ENCODE data around the gene ABCG4.

Gene ABCG4

DNA sequence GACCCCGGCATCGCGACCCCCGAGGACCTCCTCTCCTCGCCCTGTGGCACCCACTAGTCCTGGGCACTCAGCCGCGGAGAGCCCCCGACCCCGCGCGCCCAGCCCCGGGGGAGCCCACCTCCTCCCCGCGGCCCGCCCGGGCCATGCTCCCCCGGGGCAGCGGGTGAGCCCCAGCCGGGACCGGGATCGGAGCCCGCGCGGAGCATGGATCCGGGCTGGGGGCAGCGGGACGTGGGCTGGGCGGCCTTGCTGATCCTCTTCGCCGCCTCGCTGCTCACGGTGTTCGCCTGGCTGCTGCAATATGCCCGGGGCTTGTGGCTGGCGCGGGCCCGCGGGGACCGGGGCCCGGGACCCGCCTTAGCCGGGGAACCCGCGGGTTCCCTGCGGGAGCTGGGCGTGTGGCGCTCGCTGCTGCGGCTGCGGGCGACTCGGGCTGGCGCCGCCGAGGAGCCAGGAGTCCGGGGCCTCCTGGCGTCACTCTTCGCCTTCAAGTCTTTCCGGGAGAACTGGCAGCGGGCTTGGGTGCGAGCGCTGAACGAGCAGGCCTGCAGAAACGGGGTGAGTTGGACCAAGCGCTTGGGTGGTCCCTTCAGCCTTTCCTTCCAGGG is 41.2 kb upstream of the ABCG4 start:
- Histone ChIP-seq H3K27me3 (no peaks in the 10 kb centered on the region), H3K9me3 (no peaks in the 10 kb centered on the region), H3K4me2 (peak overlapping the region; percentile 99), H3K36me3 (peaks cover 31% of the 10 kb centered on the region), H3K4me1 (peaks cover 61% of the 10 kb centered on the region), H4K20me1 (peaks cover 18% of the 10 kb centered on the region; the same call in 1 of the 2 replicates), H3K9ac (peak overlapping the region; percentile 88), H3K4me3 (peak overlapping the region; percentile 91), H3K27ac (peak overlapping the region; percentile 63)
- no peak for TF ChIP-seq Cebpa-rat (IDR thresholded peaks at IDR 0.05)

DNA sequence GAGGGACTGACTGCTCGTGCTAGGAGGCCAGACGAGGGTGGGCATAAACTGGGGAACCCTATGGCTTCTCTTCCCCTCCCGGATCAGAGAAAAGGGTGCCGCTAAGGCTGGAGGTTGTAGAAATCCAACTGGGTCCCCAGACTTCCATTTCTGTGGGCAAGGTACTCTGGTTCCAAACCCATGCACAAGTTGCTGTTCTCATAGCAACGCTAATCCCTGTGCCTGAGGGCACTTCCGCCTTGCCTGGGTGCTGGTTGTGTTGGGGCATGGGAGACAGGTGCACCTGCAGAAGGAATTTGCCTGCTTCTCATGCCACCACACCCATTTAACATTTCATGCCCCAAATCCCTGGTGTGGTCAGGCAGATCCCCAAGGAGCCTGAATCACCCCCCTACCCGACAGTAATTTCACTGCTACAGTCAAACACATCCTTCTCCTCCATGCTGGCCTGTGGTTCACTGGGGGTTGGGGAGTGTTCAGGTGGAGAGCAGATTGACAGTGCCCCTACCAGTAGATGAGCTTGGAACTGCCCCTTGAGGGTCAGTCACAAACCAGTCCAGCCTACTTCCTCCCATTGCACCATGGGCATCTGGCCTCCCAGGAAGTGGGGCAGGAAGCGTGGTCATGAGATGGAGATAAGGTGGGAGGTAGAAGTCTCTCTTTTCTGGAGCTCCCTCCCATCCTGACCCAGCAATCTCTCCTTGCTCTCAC is 40.6 kb upstream of the ABCG4 start:
- peak overlapping the region; percentile 88 for H3K9ac ChIP-seq
- H3K27me3 ChIP-seq, result no peaks in the 10 kb centered on the region
- H3K36me3 ChIP-seq, result peaks cover 37% of the 10 kb centered on the region
- H3K4me1 ChIP-seq, result peaks cover 55% of the 10 kb centered on the region
- peak overlapping the region; percentile 99 for H3K4me2 ChIP-seq
- TF ChIP-seq Cebpa-rat (IDR thresholded peaks at IDR 0.05), result no peak
- H3K9me3 ChIP-seq, result no peaks in the 10 kb centered on the region
- H4K20me1 ChIP-seq, result peaks cover 18% of the 10 kb centered on the region; the same call in 1 of the 2 replicates
- H3K4me3 ChIP-seq, result peak overlapping the region; percentile 91
- H3K27ac ChIP-seq, result peak overlapping the region; percentile 63

DNA sequence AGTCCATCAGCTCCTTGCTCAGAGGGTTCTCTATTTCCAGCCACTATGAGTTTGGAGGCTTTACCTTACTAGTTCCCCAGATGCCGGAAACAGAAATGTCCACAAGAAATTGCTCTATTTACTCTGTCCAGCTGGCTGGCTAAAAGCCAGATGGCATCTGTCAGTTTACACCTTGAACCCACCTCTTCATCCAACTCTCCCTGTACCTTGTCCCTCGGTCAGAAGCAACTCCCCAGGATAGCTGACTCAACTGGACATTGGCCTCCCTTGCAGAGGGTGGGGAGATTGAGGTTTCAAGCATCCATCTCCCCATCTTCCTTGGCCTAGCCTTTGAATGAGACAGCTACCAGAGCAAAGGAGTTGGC is 40.0 kb upstream of the ABCG4 start:
- Histone ChIP-seq H3K36me3 (peaks cover 42% of the 10 kb centered on the region), H3K9ac (peak overlapping the region; percentile 88; the same call in 1 of the 2 replicates), H3K27me3 (no peaks in the 10 kb centered on the region), H4K20me1 (peaks cover 18% of the 10 kb centered on the region; the same call in 1 of the 2 replicates), H3K4me2 (peak overlapping the region; percentile 99), H3K27ac (no peak overlapping the region), H3K4me1 (peaks cover 49% of the 10 kb centered on the region), H3K4me3 (peak overlapping the region; percentile 91), H3K9me3 (no peaks in the 10 kb centered on the region)
- TF ChIP-seq Cebpa-rat (IDR thresholded peaks at IDR 0.05), result no peak

DNA sequence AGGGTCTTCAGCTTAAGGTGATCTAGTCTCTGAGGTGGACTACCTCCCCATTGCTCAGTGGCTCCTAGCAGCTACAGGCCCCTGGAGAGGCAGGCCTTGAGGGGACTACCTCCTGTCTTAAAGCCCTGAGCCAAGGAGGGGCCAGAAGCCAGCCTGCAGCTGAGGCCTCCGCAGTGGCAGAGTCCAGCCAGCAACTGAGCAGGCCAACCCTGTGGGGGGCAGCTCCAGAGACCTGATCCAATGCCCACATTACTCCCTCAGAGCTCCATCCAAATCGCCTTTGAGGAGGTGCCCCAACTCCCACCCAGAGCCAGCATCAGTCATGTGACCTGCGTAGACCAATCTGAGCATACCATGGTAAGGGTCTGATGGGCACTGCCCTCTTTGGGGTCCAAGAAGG is 39.0 kb upstream of the ABCG4 start:
- Histone ChIP-seq H3K36me3 (peaks cover 52% of the 10 kb centered on the region), H3K4me2 (peak overlapping the region; percentile 99)

DNA sequence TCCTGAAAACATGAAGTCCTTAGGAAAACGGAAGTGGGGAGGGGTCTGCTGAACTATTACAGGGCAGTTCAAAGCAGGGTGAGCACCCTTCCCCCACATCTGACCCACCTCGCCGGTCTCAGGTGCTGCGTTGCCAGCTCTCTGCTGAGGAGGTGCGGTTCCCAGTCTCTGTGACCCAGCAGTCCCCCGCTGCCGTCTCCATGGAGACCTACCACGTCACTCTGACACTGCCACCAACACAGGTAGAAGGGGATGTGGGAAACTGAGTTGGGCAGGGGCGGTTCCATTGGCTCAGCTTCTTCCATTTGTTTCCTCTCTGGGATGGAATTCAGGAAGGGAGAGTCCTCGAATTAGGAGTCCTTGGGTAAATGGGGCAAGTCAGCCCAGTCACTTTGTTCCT is 38.4 kb upstream of the ABCG4 start:
- peaks cover 58% of the 10 kb centered on the region for H3K36me3 ChIP-seq
- no peak overlapping the region for H3K4me3 ChIP-seq
- H3K9me3 ChIP-seq, result no peaks in the 10 kb centered on the region
- H3K9ac ChIP-seq, result no peak overlapping the region
- peaks cover 18% of the 10 kb centered on the region; the same call in 1 of the 2 replicates for H4K20me1 ChIP-seq
- H3K27me3 ChIP-seq, result no peaks in the 10 kb centered on the region
- TF ChIP-seq Cebpa-rat (IDR thresholded peaks at IDR 0.05), result no peak
- peaks cover 36% of the 10 kb centered on the region for H3K4me1 ChIP-seq
- H3K27ac ChIP-seq, result no peak overlapping the region
- no peak overlapping the region for H3K4me2 ChIP-seq

More for the DNA sequence above, 39.0 kb upstream of the ABCG4 start:
- no peak overlapping the region for H3K9ac ChIP-seq
- H3K9me3 ChIP-seq, result no peaks in the 10 kb centered on the region
- no peak overlapping the region for H3K4me3 ChIP-seq
- no peak for TF ChIP-seq Cebpa-rat (IDR thresholded peaks at IDR 0.05)
- H3K4me1 ChIP-seq, result peaks cover 39% of the 10 kb centered on the region
- peaks cover 18% of the 10 kb centered on the region; the same call in 1 of the 2 replicates for H4K20me1 ChIP-seq
- no peaks in the 10 kb centered on the region for H3K27me3 ChIP-seq
- no peak overlapping the region for H3K27ac ChIP-seq

DNA sequence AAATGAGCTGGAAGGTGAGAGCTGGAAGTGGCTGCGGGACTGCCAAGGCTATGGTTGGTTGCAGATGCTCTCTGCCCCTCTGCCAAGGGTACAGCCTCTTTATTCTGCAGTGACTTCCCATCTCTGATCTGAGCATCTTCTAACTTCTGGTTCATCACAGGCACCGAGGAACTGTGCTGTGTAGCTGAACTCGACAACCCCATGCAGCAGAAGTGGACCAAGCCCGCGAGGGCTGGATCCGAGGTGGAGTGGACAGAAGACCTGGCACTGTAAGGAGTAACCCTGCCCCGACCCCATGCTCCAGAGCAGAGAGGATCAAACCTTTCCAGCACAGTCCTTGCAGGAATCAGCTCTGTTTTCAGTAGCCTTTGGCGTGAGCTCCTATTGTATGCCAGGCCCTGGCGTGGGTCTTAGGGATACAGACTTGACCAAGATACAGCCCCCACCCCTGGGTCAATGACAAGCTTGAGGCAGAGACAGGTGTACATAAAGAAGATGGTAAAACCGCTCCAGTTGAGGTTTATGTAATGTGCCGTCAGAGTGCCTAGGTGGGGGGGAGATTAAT is 37.4 kb upstream of the ABCG4 start:
- Histone ChIP-seq H3K9me3 (no peaks in the 10 kb centered on the region), H3K36me3 (peaks cover 66% of the 10 kb centered on the region), H3K4me3 (no peak overlapping the region), H4K20me1 (peaks cover 18% of the 10 kb centered on the region; the same call in 1 of the 2 replicates), H3K27me3 (no peaks in the 10 kb centered on the region), H3K27ac (no peak overlapping the region), H3K9ac (no peak overlapping the region), H3K4me1 (peaks cover 33% of the 10 kb centered on the region), H3K4me2 (no peak overlapping the region)
- no peak for TF ChIP-seq Cebpa-rat (IDR thresholded peaks at IDR 0.05)

DNA sequence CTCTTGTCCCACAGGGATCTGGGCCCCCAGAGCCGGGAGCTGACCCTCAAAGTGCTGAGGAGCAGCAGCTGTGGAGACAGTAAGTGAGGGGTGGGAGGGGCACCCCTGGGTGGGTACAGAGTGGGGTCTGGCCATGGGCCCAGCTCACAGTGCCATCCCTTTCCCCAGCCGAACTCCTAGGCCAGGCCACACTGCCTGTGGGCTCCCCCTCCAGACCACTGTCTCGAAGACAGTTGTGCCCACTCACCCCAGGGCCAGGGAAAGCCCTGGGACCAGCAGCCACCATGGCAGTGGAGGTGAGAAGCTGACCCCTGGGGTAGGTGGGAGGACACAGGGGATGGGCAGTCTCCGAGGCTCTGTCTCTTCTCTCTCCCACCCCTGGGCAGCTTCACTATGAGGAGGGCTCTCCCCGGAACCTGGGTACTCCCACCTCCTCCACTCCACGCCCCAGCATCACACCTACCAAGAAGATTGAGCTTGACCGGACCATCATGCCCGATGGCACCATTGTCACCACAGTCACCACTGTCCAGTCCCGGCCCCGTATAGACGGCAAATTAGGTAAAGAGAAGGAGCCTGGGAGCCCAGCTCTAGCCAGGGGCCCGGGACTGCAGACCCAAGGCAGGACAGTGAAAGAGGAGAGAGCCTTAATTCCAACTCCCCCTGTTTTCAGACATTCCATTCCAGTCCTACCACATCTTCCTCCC is 36.4 kb upstream of the ABCG4 start:
- no peak for TF ChIP-seq Cebpa-rat (IDR thresholded peaks at IDR 0.05)
- Histone ChIP-seq H3K4me2 (no peak overlapping the region), H3K27me3 (no peaks in the 10 kb centered on the region), H3K9me3 (no peaks in the 10 kb centered on the region), H3K36me3 (peaks cover 77% of the 10 kb centered on the region), H3K9ac (no peak overlapping the region), H3K4me3 (no peak overlapping the region), H3K27ac (no peak overlapping the region), H3K4me1 (peaks cover 28% of the 10 kb centered on the region), H4K20me1 (peaks cover 18% of the 10 kb centered on the region; the same call in 1 of the 2 replicates)

DNA sequence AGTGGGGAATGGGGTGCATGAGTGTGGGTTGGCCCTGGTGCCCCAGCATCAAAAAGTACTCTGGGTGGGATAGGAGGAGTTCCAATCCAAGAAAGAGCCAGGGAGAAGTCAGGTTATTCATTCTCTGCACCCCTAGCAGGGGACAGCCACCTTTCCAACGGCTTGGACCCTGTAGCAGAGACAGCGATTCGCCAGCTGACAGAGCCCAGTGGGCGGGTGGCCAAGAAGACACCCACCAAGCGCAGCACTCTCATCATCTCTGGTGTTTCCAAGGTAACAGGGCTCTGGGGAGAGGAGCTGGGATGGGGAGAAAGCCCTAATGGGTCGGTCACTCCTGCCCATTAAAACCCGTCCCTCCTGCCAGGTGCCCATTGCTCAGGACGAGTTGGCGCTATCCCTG is 35.1 kb upstream of the ABCG4 start:
- Histone ChIP-seq H4K20me1 (peaks cover 6% of the 10 kb centered on the region; the same call in 1 of the 2 replicates), H3K9me3 (no peaks in the 10 kb centered on the region), H3K27ac (no peak overlapping the region), H3K27me3 (no peaks in the 10 kb centered on the region), H3K4me1 (peaks cover 19% of the 10 kb centered on the region), H3K36me3 (peaks cover 83% of the 10 kb centered on the region), H3K9ac (no peak overlapping the region), H3K4me3 (no peak overlapping the region), H3K4me2 (no peak overlapping the region)
- TF ChIP-seq Cebpa-rat (IDR thresholded peaks at IDR 0.05), result no peak

DNA sequence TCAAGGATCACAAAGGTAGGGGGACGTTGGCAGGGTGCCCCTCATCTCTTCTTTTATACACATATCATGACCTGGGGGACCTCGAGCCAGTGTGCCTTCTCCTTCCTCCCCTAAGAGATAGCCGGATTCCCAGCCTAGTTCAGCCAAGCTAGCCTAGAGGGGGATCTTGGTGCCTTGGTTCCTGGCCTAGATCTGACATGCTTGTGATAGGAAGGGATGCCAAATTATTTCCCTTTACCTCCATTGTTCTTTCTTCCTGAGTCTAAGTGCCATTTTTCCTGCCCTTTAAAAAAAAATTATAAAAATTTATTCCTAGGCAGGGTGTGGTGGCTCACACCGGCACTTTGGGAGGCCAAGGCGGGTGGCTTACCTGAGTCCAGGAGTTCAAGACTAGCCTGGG is 34.5 kb upstream of the ABCG4 start:
- Histone ChIP-seq H3K9ac (no peak overlapping the region), H3K4me2 (no peak overlapping the region), H3K4me1 (peaks cover 13% of the 10 kb centered on the region), H3K4me3 (no peak overlapping the region), H3K27me3 (no peaks in the 10 kb centered on the region), H4K20me1 (no peaks in the 10 kb centered on the region), H3K9me3 (no peaks in the 10 kb centered on the region), H3K27ac (no peak overlapping the region), H3K36me3 (peaks cover 83% of the 10 kb centered on the region)
- TF ChIP-seq Cebpa-rat (IDR thresholded peaks at IDR 0.05), result no peak

All from BLaER1 (cell line).